GM21723 (cell line): ENCODE results near the gene ADCY7.

Source experiments
- ATAC-seq: cut with Tn5 transposase; IDR thresholded peaks from one replicate; pipeline ENCODE4 v1.9.1; 2021; ENCODE audit warnings: mild to moderate bottlenecking, moderate library complexity; ENCODE audit not compliant: unreplicated experiment

The ADCY7 gene

GRCh38 chr16:50247906-50248608 lies 18.3 kb upstream of the ADCY7 start:
- no peak for ATAC-seq

GRCh38 chr16:50248845-50249244 lies 17.5 kb upstream of the ADCY7 start:
- ATAC-seq = no peak

- ATAC-seq = no peak
Measured at GRCh38 chr16:50251375-50252081, 14.8 kb upstream of the ADCY7 start.

GRCh38 chr16:50252082-50252611 lies 14.2 kb upstream of the ADCY7 start:
- ATAC-seq = no peak

GRCh38 chr16:50252874-50253513 lies 13.4 kb upstream of the ADCY7 start:
- ATAC-seq = no peak

- ATAC-seq = no peak
Measured at GRCh38 chr16:50253514-50253910, 12.8 kb upstream of the ADCY7 start.

GRCh38 chr16:50254072-50254471 lies 12.3 kb upstream of the ADCY7 start:
- ATAC-seq = no peak

- no peak for ATAC-seq
Measured at GRCh38 chr16:50255538-50255937, 10.8 kb upstream of the ADCY7 start.

- ATAC-seq = no peak
Measured at GRCh38 chr16:50256604-50257003, 9.7 kb upstream of the ADCY7 start.

GRCh38 chr16:50257876-50258275 lies 8.5 kb upstream of the ADCY7 start:
- ATAC-seq = no peak

- ATAC-seq = no peak
Measured at GRCh38 chr16:50259334-50260205, 6.8 kb upstream of the ADCY7 start.

- no peak for ATAC-seq
Measured at GRCh38 chr16:50260206-50261159, 5.9 kb upstream of the ADCY7 start.

GRCh38 chr16:50261160-50261706 lies 5.1 kb upstream of the ADCY7 start:
- no peak for ATAC-seq

- ATAC-seq = no peak
Measured at GRCh38 chr16:50261707-50262235, 4.6 kb upstream of the ADCY7 start.

- ATAC-seq = no peak
Measured at GRCh38 chr16:50263060-50263909, 3.1 kb upstream of the ADCY7 start.

- no peak for ATAC-seq
Measured at GRCh38 chr16:50263940-50264929, 2.1 kb upstream of the ADCY7 start.

- peak; percentile 27 for ATAC-seq
Measured at GRCh38 chr16:50265260-50265659, 1.1 kb upstream of the ADCY7 start.
